HTR-8/SVneo (cell line): ENCODE data around the gene GSKIP.
A peak's percentile ranks its signal among the peaks of the same experiment; 100 is the strongest.

Experiments used
- DNase-seq: peaks from one replicate; pipeline ENCODE4 v3.0.0; 2011; ENCODE audit warnings: low spot score, mixed read lengths; ENCODE audit not compliant: insufficient read length
- FAIRE-seq: peaks from 2 replicates; lab custom pipeline; 2011; peaks lifted over from hg19 to GRCh38; lab: Jason Lieb, UNC

The GSKIP gene

GRCh38 chr14:96370528-96370927, 7.2 kb downstream of the GSKIP start:
- no peak for DNase-seq
- no peak for FAIRE-seq

- FAIRE-seq (no peak), DNase-seq (no peak)
These were observed 10.2 kb downstream of the GSKIP start for GRCh38 chr14:96373538-96373937.

GRCh38 chr14:96376093-96376492, 12.8 kb downstream of the GSKIP start:
- FAIRE-seq, result no peak

GRCh38 chr14:96380735-96381134, 17.4 kb downstream of the GSKIP start:
- DNase-seq (no peak), FAIRE-seq (no peak)

More at GRCh38 chr14:96376093-96376492, 12.8 kb downstream of the GSKIP start:
- DNase-seq, result no peak

GRCh38 chr14:96383445-96383844, 20.1 kb downstream of the GSKIP start:
- no peak for FAIRE-seq

GRCh38 chr14:96384053-96384452, 20.7 kb downstream of the GSKIP start:
- DNase-seq (no peak), FAIRE-seq (no peak)

More at GRCh38 chr14:96383445-96383844, 20.1 kb downstream of the GSKIP start:
- no peak for DNase-seq

- DNase-seq (no peak), FAIRE-seq (no peak)
These were observed 21.4 kb downstream of the GSKIP start for GRCh38 chr14:96384740-96385139.

- FAIRE-seq (no peak), DNase-seq (no peak)
These were observed 22.1 kb downstream of the GSKIP start for GRCh38 chr14:96385385-96385784.

- no peak for DNase-seq
- no peak for FAIRE-seq
These were observed 27.6 kb downstream of the GSKIP start for GRCh38 chr14:96390965-96391292.

GRCh38 chr14:96391293-96392118, 28.2 kb downstream of the GSKIP start:
- DNase-seq, result peak; percentile 88

GRCh38 chr14:96393071-96393691, 29.9 kb downstream of the GSKIP start:
- FAIRE-seq (no peak), DNase-seq (no peak)

More at GRCh38 chr14:96391293-96392118, 28.2 kb downstream of the GSKIP start:
- peak; percentile 99 for FAIRE-seq

- no peak for FAIRE-seq
- no peak for DNase-seq
These were observed 30.9 kb downstream of the GSKIP start for GRCh38 chr14:96394047-96394815.

GRCh38 chr14:96398432-96398831, 35.1 kb downstream of the GSKIP start:
- DNase-seq, result no peak
- FAIRE-seq, result no peak

GRCh38 chr14:96398921-96399320, 35.6 kb downstream of the GSKIP start:
- FAIRE-seq (no peak), DNase-seq (no peak)

GRCh38 chr14:96399405-96399804, 36.1 kb downstream of the GSKIP start:
- FAIRE-seq (no peak), DNase-seq (no peak)

GRCh38 chr14:96400495-96400894, 37.2 kb downstream of the GSKIP start:
- DNase-seq (no peak), FAIRE-seq (no peak)

GRCh38 chr14:96403409-96403808, 40.1 kb downstream of the GSKIP start:
- DNase-seq, result no peak
- FAIRE-seq, result no peak

GRCh38 chr14:96405677-96406076, 42.4 kb downstream of the GSKIP start:
- DNase-seq (no peak), FAIRE-seq (no peak)

- DNase-seq (no peak), FAIRE-seq (no peak)
These were observed 44.7 kb downstream of the GSKIP start for GRCh38 chr14:96407935-96408570.

- FAIRE-seq (no peak), DNase-seq (no peak)
These were observed 45.3 kb downstream of the GSKIP start for GRCh38 chr14:96408608-96409007.
